GM19025 (cell line): ENCODE measurements around the gene EWSR1.

Experiments
- ATAC-seq: cut with Tn5 transposase; IDR thresholded peaks from one replicate; pipeline ENCODE4 v1.9.1; 2021; ENCODE audit warnings: mild to moderate bottlenecking, low read depth, moderate library complexity; ENCODE audit not compliant: unreplicated experiment

The EWSR1 gene

DNA sequence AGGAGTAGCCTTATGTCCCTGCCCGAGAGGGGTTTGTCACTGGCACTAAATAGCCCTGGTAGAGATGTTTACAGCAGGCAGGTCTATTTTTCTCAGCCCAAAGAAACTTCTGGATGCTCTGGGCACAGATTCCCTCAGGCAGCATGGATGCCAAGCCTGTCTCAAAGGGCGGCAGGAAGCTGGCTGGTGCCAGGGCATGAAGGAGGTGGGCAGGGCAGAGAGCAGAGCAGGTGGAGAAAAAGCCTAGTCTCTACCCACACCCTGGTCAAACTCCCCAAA, 34.3 kb downstream of the EWSR1 start:
- ATAC-seq = no peak

DNA sequence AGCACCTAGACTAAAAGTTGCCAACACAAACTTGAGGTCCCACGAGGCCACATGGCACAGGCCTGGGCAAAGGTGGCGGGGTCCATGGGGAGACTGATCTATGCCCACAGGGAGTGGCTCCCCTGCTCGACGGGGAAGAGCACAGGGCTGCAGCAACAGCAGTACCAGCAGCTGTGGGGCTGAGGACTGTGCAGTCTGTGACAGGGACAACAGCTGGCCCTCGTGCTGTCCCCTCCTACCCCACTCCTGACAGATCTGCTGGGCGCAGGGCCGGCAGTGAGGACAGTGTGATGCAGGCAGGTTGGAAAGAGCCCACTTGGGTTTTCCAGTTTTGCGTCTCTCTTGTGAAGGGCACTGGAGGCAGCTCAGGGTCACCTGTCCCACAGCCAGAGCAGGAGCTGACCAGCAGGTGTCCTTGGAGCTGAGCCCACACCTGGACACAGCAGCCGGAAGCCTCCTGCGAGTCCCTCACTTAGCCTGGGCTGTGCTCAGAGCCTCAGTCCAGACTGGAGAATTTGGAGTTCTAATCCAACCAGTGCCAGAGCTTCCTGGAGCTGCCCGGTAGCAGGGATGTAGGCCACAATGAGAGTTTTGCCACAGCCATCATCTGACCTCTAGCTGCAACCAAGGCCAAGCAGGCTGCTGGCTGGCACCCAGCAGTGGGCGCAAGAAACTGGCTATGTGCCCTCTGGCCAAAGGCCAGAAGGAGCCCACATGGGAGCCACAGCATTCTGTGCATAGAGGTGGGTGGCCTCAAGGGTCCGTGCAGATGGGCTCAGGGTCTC, 34.8 kb downstream of the EWSR1 start:
- no peak for ATAC-seq

DNA sequence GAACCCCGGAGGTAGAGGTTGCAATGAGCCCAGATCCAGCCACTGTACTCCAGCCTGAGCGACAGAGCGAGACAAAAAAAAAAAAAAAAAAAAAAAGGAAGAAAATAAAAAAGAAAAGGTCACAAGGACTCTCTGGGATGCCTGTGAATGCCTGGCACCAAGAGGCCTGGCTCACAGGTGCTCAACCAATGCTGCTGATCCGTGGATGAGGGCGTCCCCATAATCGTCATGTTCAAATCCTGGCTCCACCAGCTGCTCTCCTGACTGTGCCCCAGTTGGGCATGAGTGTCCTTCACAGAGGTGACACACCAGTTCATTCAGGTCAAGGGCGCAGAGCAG, 37.7 kb downstream of the EWSR1 start:
- no peak for ATAC-seq

GRCh38 chr22:29306175-29306834, 38.2 kb downstream of the EWSR1 start, which contains the start of gene GAS2L1:
Gene GAS2L1 (plus strand): TSS chr22:29306650. CDS start chr22:29308106, 1,456 bp downstream.
- no peak for ATAC-seq

DNA sequence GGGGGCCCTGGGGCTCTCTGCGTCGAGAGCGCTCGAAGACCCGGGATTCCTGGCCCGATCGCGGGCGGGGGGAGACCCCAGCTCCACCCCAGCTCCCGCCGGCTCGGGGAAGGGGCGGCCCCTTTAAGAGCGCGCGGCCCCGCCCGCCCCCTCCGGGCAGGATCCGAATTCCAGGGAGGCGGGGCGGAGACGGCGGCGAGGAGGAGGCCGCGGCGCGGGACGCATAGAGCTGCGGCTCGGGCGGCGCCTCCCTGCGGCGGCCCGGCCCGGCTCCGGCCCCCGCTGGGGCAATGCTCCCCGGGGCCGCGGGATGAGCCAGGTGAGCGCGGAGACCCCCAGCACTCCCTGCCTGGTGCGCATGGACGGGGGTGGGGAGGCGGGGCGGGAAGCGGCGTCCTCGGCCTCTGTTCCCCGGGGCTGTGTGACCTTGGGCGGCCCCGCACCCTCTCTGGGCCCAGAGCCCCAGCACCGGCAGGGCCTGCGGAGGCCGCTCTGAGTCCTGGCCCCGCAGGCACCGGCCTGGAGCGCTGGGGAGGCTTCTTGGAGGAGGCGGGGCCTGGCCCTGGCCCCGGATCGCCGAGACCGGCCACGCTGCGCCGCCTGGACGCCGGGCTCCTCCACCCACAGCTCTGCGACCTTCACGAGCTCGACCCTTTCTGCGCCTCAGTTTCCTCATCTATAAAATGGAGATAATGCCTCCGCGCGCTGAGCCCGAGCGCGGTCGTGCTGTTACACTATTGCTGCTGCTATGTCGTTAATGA, 38.9 kb downstream of the EWSR1 start:
- ATAC-seq = no peak

- no peak for ATAC-seq
Observed at GRCh38 chr22:29307596-29308147, 39.6 kb downstream of the EWSR1 start.

GRCh38 chr22:29308148-29308790, 40.2 kb downstream of the EWSR1 start:
- no peak for ATAC-seq

DNA sequence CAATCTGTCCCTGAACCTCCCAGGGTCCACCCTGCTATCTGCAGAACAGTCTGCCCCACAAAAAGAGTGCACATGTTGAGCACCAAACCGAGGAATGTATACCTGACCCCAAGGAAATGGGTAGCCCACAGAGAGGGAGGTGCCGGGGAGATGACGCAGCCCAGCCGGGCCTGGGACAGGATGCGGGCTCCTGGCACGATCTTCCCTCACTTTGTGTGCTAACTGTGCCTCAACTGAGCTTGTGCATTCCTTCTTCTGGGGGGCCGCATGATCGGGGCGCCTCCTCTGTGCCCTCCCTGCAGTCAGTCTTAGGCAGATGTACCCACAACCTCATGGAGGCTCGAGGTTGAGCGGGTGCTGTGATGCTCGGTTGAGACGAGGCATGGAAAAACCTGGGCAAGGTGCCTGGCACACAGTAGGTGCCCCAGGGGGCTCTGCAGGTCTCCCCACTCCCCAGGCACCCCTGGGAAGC, 40.8 kb downstream of the EWSR1 start:
- ATAC-seq = no peak

DNA sequence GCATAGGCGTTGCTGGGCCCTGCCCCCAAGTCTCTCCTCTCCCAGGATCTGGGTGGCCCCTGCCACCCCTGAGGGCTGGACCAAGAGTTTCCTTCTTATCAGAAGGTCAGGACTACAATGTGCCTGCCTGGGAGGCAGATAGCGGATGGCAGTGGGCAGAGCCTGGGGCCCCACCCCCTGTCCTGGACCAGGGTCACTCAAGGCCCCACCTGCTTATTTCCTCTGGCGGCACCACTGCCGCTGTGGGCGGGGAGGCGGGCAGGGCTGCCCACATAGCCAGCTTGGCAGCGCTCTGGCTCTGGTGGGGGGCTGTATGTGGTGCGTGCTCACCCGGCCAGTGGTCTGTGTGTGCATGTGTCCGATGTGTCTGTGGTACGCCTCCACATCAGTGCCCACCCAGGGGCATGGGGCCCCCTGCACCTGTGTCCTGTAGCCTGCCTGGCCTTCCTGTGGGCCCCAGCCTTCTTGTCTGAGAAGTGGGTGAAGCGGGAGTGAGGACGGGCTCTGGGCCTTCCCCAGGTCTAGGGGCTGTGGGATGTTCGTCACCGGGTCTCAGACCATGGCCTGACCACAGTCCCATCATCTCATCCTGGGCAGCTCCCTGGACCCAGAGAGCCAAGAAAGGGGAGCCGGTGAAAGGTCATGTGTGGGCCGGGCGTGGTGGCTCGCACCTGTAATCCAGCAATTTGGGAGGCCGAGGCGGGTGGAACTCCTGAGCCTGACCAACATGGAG, 41.4 kb downstream of the EWSR1 start:
- ATAC-seq = no peak

GRCh38 chr22:29310065-29310862, 42.2 kb downstream of the EWSR1 start:
- ATAC-seq = no peak

DNA sequence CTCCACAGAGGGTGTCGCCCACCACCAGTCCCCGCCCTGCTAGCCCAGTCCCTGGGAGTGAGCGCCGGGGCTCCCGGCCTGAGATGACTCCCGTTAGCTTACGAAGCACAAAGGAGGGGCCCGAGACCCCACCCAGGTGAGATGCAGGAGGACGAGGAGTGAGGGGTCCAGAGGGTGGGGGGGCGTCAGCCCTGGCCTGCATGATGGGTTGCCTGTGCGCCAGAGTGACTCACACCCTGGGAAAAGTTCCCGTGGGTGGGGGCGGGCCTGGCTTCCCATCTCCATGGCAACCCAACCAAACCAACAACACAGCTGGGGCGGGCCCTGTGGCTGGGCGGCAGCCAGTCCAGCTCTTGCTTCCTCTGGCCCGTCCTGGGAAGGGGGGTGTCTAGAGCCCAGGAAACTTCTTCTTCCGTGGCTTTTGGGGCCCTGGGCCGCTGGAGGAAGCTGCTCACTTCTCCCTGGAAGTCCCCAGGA, 42.8 kb downstream of the EWSR1 start:
- ATAC-seq = no peak

- ATAC-seq = no peak
Observed at GRCh38 chr22:29311464-29312217, 43.6 kb downstream of the EWSR1 start.

DNA sequence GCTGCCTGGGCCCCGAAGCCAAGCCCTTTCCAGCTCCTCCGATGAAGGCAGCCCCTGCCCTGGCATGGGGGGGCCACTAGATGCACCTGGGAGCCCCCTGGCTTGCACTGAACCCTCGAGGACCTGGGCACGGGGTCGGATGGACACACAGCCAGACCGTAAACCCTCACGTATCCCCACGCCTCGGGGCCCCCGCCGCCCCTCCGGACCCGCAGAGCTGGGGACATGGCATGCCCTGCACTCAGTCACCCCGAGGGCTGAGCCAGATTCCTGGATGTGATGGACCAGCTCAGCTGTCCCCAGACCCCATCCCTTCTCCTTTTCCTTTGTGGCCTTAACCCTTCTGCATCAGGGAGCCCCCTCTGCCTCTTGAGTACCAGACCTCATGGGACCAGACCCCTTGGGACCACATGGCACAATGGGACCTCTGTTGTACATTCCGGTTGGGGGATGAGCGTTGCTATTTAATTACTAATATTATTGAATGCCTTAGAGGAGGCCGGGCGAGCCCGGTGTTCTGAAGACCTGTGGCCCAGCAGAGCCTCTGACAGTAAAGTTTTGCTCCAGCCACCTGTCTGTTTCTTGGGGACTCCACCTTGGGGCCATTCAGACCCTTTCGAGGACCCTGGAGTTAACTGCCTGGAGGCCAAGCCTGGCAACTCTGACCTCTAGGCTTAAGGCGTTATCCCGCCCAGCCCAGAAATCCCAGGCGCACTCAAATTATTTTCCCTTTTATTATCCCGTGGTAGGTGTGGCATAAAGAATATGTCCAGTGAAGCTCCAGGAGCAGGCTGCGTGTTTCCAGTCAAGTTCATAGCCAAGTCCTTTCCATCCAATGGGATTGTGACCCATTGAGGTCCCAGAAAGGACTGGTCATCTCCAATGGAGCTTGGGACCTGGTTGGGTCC, 44.4 kb downstream of the EWSR1 start:
- ATAC-seq = no peak

- ATAC-seq = no peak
Observed at GRCh38 chr22:29313126-29313575, 45.1 kb downstream of the EWSR1 start.

DNA sequence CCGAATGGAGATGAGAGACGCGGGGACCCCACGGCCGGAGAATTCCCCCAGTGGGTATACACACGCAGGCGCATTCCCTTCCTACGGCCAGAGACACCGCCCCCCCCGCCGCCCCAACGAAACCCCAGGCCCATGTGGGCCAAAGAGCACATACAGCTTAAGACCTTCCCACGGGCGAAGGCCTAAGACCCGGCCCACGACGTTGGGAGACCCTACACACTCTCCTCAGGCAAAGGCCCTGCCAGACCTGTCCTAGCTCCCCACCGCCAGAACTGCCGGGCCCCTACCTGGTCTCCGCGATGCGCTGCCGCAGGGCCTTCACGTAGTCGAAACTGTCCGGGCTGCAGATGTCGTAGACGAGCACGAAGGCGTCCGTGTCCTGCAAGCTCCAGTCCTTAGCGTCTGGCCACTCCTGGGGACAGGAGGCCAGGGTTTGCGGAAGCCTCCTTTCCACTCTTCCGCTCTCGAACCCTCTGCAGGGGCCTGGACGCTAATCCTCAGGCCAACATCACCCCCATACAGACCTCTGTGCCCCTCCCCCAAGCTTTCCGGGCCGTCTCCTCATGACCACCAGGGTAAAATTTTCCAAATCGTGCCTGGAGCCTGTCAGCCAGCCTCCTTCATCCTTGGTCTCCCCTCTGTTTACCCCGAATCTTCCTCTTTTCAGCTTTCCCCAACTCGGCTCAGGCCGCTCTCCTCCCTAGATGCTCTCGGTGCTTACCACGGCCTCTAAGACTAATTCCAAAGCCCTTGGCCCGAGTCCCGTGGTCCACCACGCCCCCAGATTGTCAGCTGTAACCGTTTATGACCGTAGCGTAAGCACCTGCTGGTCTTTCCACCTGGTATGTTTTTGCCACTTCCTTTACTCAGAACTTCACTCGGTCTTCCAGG, 45.8 kb downstream of the EWSR1 start:
- ATAC-seq = no peak

DNA sequence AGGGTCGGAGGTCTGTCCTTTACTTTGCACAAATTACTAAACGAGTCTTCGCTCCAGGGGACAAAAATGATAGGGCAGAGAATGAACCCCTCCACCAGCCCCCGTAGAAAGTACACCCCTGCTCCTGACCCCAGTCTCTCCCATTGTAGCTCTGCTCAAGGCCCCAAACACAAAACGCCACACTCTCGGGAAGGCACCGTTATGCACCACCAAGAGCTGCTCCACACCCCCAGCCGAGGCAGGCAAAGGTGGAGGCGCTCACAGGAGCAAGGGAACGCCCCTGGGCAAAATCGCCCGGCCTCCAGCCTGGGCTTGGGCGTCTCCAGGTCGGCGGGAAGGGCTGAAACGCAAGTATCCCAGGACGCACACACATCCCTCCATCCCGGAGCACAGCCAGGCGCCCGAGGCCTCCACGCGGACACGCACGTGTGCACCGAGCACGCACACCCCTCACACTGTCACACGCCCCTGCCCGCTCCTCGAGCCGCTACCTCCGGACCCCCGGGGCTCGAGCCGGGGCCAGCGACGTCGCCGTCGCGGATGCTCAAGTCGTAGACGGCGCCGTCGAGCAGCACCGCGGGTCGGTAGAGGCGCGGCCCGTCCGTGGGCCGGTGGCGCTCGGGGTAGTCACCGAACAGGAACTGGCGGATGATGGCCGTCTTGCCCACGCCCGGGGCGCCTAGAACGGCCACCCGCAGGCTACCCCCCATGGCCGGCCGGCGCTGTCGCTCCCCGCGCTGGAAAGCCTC, 46.6 kb downstream of the EWSR1 start:
- no peak for ATAC-seq
